Kidney (tissue), 14 donors: ENCODE data around the gene CAVIN3. TPM values are rescaled to one million over a fixed set of nuclear protein-coding genes. Genes with fewer than 3 reads are reported as not detected.

Experiments
- DNase-seq, 5 donors: peaks; one replicate each; pipeline ENCODE4 v3.0.0-alpha.2; 2013 to 2020
- FAIRE-seq: peaks from 2 replicates; lab custom pipeline; 2012; peaks lifted over from hg19 to GRCh38; lab: Jason Lieb, UNC
- H3K27ac ChIP-seq, 2 donors: one replicate each; pipeline ENCODE4 v1.7.0; 2013; ENCODE audit warnings: low read depth in 2 of 2, low read length in 2 of 2, inconsistent platforms in 1 of 2
- H3K27me3 ChIP-seq: one replicate; pipeline ENCODE4 v1.7.1; 2013; ENCODE audit warnings: low read length, inconsistent platforms; ENCODE audit not compliant: control insufficient read depth, insufficient read depth
- H3K36me3 ChIP-seq, 3 donors: one replicate each; pipeline versions ENCODE4 v1.7.0 to v1.7.1; 2013; ENCODE audit warnings: low read length in 3 of 3, control low read depth in 1 of 3, inconsistent platforms in 1 of 3; ENCODE audit not compliant: insufficient read depth in 3 of 3, control insufficient read depth in 2 of 3
- H3K4me1 ChIP-seq, 3 donors: one replicate each; pipeline versions ENCODE4 v1.7.0 to v1.7.1; 2013; ENCODE audit warnings: low read length in 3 of 3, inconsistent platforms in 1 of 3, low read depth in 1 of 3; ENCODE audit not compliant: control insufficient read depth in 2 of 3, insufficient read depth in 2 of 3
- H3K4me3 ChIP-seq, 3 donors: one replicate each; pipeline versions ENCODE4 v1.7.0 to v1.8.1; 2013; ENCODE audit warnings: low read length in 3 of 3, control low read depth in 1 of 3, inconsistent platforms in 1 of 3
- H3K9ac ChIP-seq, 3 donors: one replicate each; pipeline versions ENCODE4 v1.7.0 to v1.7.1; 2013; ENCODE audit warnings: low read length in 3 of 3, control low read depth in 1 of 3, inconsistent platforms in 1 of 3
- H3K9me3 ChIP-seq, 3 donors: one replicate each; pipeline versions ENCODE4 v1.7.0 to v1.7.1; 2013; ENCODE audit warnings: low read length in 3 of 3, control low read depth in 1 of 3, inconsistent platforms in 1 of 3; ENCODE audit not compliant: control insufficient read depth in 2 of 3, insufficient read depth in 1 of 3
- intact Hi-C: fragments of 100-400 bp; cut with DNase I; formaldehyde crosslinking; loops from one replicate; pipeline ENCODE4 v1.11.1; 2022
- polyA plus RNA-seq: library from polyadenylated mRNA; stranded (reverse); fragments of 350-450 nt; fragmentation: Illumina TruSeq; extraction: RNeasy Lipid Tissue Mini Kit (QIAGEN cat#74804); gene quantifications from one replicate; pipeline ENCODE4 v1.2.3, GENCODE V29; 2014; ENCODE audit warnings: low read depth, low replicate concordance; ENCODE audit not compliant: insufficient read depth
- total RNA-seq: library from RNA; stranded (reverse); fragmentation: NEBNext Ultra II Directional; extraction: Animal tissue kit (Norgen Biotek cat#: 25700); gene quantifications from one replicate; pipeline ENCODE4 v1.2.1, GENCODE V29; 2021
- TF ChIP-seq, protein P1 (sequence below): IDR thresholded peaks from 3 replicates; pipeline ENCODE4 v1.5.1; 2012; ENCODE audit warnings: mild to moderate bottlenecking, moderate library complexity, borderline replicate concordance; ENCODE audit not compliant: insufficient read depth; ENCODE audit errors: extremely low read depth
- donor health status: control.
- donor health status: control.
- donor health status: control.
- donor health status: control.
- donor health status: control.
- donor health status: DM: yes; HTN: yes; CAD: no.
- donor health status: Normal renal cell carcinoma (clear cell type).

CAVIN3 gene
- total and polyA plus RNA-seq, 2 donors from 2014 or later, result 55.1 to 58.1 TPM

DNA sequence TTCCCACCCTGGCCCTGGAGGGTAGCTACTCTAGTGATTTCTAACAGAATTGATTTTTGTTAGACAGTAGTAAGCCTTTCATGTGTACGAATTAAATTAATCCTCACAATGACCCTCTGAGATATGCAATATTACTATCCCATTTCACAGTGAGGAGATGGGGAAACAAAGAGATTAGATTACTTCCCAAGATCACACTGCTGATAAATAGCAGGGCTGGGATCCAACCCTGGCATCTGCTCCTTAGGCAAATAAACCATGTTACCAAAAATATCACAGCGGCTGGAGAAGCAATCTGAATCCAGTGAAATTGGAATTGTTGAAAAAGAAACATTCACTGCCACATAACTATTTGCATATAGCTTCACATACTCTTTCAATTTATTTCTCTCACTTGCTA lies 12.8 kb upstream of the CAVIN3 start:
- FAIRE-seq (no peak), DNase-seq (no peak)
- Histone ChIP-seq H3K9me3 (no peaks in the 10 kb centered on the region), H3K36me3 (no peaks in the 10 kb centered on the region), H3K27me3 (no peaks in the 10 kb centered on the region), H3K9ac (no peak overlapping the region), H3K4me1 (no peaks in the 10 kb centered on the region), H3K27ac (no peak overlapping the region), H3K4me3 (no peak overlapping the region)
- intact Hi-C loops, result no loop called here
- TF ChIP-seq, protein P1, sequence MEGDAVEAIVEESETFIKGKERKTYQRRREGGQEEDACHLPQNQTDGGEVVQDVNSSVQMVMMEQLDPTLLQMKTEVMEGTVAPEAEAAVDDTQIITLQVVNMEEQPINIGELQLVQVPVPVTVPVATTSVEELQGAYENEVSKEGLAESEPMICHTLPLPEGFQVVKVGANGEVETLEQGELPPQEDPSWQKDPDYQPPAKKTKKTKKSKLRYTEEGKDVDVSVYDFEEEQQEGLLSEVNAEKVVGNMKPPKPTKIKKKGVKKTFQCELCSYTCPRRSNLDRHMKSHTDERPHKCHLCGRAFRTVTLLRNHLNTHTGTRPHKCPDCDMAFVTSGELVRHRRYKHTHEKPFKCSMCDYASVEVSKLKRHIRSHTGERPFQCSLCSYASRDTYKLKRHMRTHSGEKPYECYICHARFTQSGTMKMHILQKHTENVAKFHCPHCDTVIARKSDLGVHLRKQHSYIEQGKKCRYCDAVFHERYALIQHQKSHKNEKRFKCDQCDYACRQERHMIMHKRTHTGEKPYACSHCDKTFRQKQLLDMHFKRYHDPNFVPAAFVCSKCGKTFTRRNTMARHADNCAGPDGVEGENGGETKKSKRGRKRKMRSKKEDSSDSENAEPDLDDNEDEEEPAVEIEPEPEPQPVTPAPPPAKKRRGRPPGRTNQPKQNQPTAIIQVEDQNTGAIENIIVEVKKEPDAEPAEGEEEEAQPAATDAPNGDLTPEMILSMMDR, result no peak

- intact Hi-C loops, result no loop called here
- Histone ChIP-seq H3K9ac (no peak overlapping the region), H3K4me3 (no peak overlapping the region), H3K36me3 (no peaks in the 10 kb centered on the region), H3K27me3 (no peaks in the 10 kb centered on the region), H3K27ac (no peak overlapping the region), H3K9me3 (no peaks in the 10 kb centered on the region), H3K4me1 (no peaks in the 10 kb centered on the region)
- DNase-seq (no peak), FAIRE-seq (no peak)
- TF ChIP-seq, protein P1, result no peak
These were observed 11.8 kb upstream of the CAVIN3 start for GRCh38 chr11:6332066-6332465.

DNA sequence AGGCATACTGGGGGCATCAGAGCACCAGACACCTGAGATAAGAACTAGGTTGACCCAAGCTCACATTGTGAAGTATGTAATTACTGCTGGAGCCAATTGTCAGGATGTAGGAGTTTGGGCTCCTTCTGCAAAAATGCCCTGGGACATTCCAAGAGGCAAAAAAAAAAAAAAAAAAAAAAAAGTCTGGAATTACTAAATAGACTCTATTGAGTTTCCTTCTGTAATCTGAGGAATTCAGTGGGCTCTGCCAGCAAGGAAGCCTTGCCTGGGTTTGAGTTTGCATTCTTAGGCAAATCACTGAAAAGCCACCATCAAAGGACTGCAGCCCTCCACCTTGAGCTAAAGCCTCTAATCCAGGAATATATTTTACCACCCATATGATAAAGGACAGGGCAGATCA lies 8.0 kb upstream of the CAVIN3 start:
- Histone ChIP-seq H3K9ac (no peak overlapping the region), H3K9me3 (no peaks in the 10 kb centered on the region), H3K27me3 (no peaks in the 10 kb centered on the region), H3K36me3 (no peaks in the 10 kb centered on the region), H3K4me3 (no peak overlapping the region), H3K4me1 (no peaks in the 10 kb centered on the region), H3K27ac (no peak overlapping the region)
- TF ChIP-seq, protein P1, result no peak
- FAIRE-seq, result no peak
- intact Hi-C loops, result no loop called here
- DNase-seq, result no peak

- no peak for FAIRE-seq
- H3K4me1 ChIP-seq, result no peaks in the 10 kb centered on the region
- no peaks in the 10 kb centered on the region for H3K27me3 ChIP-seq
- H3K9me3 ChIP-seq, result no peaks in the 10 kb centered on the region
- no peak for DNase-seq
- H3K36me3 ChIP-seq, result no peaks in the 10 kb centered on the region
- H3K27ac ChIP-seq, result no peak overlapping the region
- intact Hi-C loops, result no loop called here
- TF ChIP-seq, protein P1, result no peak
- H3K9ac ChIP-seq, result no peak overlapping the region
- H3K4me3 ChIP-seq, result no peak overlapping the region
These were observed 7.5 kb upstream of the CAVIN3 start for GRCh38 chr11:6327806-6328205.
